ENCODE data around the gene CENPP. TPM values are rescaled to one million over a fixed set of nuclear protein-coding genes. Genes with fewer than 3 reads are reported as not detected.

CENPP gene
- polyA plus RNA-seq, 2 of the 4 experiments (the other 2 are of a cell fraction) = 7.2 to 13.4 TPM

GRCh38 chr9:92279302-92279701, 46.5 kb upstream of the CENPP start:
- TF ChIP-seq NFE2L2 (conservative IDR thresholded peaks at IDR 0.05; ENCODE audit: low read length) (no peak), HOXB13 (CRISPR knock-in tag; IDR thresholded peaks at IDR 0.05; ENCODE audit: low read depth) (no peak), HEYL (CRISPR knock-in tag; IDR thresholded peaks at IDR 0.05) (no peak), PBX3 (IDR thresholded peaks at IDR 0.05) (no peak), CHD2 (IDR thresholded peaks at IDR 0.05; ENCODE audit: low read length, partially characterized antibody) (no peak), CBX2 (IDR thresholded peaks at IDR 0.05; ENCODE audit: borderline replicate concordance, low read depth) (no peak), KDM1A (IDR thresholded peaks at IDR 0.05; ENCODE audit: low read depth) (no peak), HDAC2 (IDR thresholded peaks at IDR 0.05) (no peak), FOSB (CRISPR knock-in tag; IDR thresholded peaks at IDR 0.05) (no peak), RARB (CRISPR knock-in tag; IDR thresholded peaks at IDR 0.05) (no peak), E2F6 (IDR thresholded peaks at IDR 0.05; ENCODE audit: borderline replicate concordance, low read depth) (no peak), ZSCAN20 (CRISPR knock-in tag; IDR thresholded peaks at IDR 0.05) (no peak), KDM5A (IDR thresholded peaks at IDR 0.05) (no peak)
- 92% methylated on average over 1 of the region's 1 CpG for WGBS (ENCODE audit: missing lambda C conversion rate)
- POLR2A ChIA-PET = interaction anchor here (1.4 kb wide), 1 partner anchor 10 kb away, joined by 5 read pairs; no protein-coding TSS in a partner anchor

GRCh38 chr9:92289708-92290390, 35.9 kb upstream of the CENPP start:
- no peak for FAIRE-seq
- TF ChIP-seq HDAC2 (IDR thresholded peaks at IDR 0.05) (no peak), SMC3 (IDR thresholded peaks at IDR 0.05) (no peak), RNF2 (IDR thresholded peaks at IDR 0.05; ENCODE audit: borderline replicate concordance, low read depth) (no peak), HOXB13 (CRISPR knock-in tag; IDR thresholded peaks at IDR 0.05; ENCODE audit: low read depth) (no peak), EHF (CRISPR knock-in tag; IDR thresholded peaks at IDR 0.05) (no peak), KDM1A (IDR thresholded peaks at IDR 0.05; ENCODE audit: low read depth) (no peak), NR3C1 (IDR thresholded peaks at IDR 0.05) (no peak), ZSCAN20 (CRISPR knock-in tag; IDR thresholded peaks at IDR 0.05) (no peak), NFE2L2 (conservative IDR thresholded peaks at IDR 0.05; ENCODE audit: low read length) (no peak), CTCF (IDR thresholded peaks at IDR 0.05) (no peak), JUNB (IDR thresholded peaks at IDR 0.05) (no peak), CHD2 (IDR thresholded peaks at IDR 0.05; ENCODE audit: low read length, partially characterized antibody) (no peak), FOSL2 (IDR thresholded peaks at IDR 0.05) (no peak), FOSL2 (CRISPR knock-in tag; IDR thresholded peaks at IDR 0.05) (no peak), NPAS2 (CRISPR knock-in tag; IDR thresholded peaks at IDR 0.05; ENCODE audit: borderline replicate concordance) (no peak), MAX (IDR thresholded peaks at IDR 0.05) (no peak), EHMT2 (IDR thresholded peaks at IDR 0.05; ENCODE audit: low read depth) (no peak)
- Histone ChIP-seq H3K27ac (no peak overlapping the region), H3K4me3 (no peak overlapping the region), H3K4me2 (no peak overlapping the region), H3K9me3 (no peaks in the 10 kb centered on the region), H3K4me1 (peaks cover 20% of the 10 kb centered on the region)
- ChIA-PET CTCF (interaction anchor here (1.0 to 5.5 kb wide), 3 partner anchors 9 to 150 kb away, joined by 3 to 38 read pairs (median 7); no protein-coding TSS in a partner anchor), POLR2A (interaction anchor here (1.6 kb wide), 1 partner anchor 10 kb away, joined by 5 read pairs; no protein-coding TSS in a partner anchor)
- WGBS (ENCODE audit: missing lambda C conversion rate) = 95% methylated on average over 5 of the region's 5 CpGs
- no peak for DNase-seq (ENCODE audit: low read depth in 1 of 2, low spot score in 1 of 2)
- ATAC-seq = no peak

More at GRCh38 chr9:92279302-92279701, 46.5 kb upstream of the CENPP start:
- CTCF ChIA-PET = interaction anchor here (0.9 to 5.4 kb wide), 9 partner anchors 10 to 357 kb away, joined by 3 to 31 read pairs (median 4); no protein-coding TSS in a partner anchor
- ATAC-seq = no peak
- DNase-seq (ENCODE audit: low read depth in 1 of 2, low spot score in 1 of 2) = no peak
- H3K4me2 ChIP-seq = no peak overlapping the region
- no peak overlapping the region for H3K27ac ChIP-seq
- H3K4me3 ChIP-seq = no peak overlapping the region
- H3K9me3 ChIP-seq = no peaks in the 10 kb centered on the region
- no peak for FAIRE-seq
- H3K4me1 ChIP-seq = 0 out of 3 replicates have a peak, but pooled peaks cover 6% of the 10 kb centered on the region

Data from A549 (cell line).